ENCODE measurements around the gene PSMB7. TPM values are rescaled to one million over a fixed set of nuclear protein-coding genes. Genes with fewer than 3 reads are reported as not detected.

The PSMB7 gene
- total RNA-seq, 3 donors from 2014 or later = 157 to 206 (median 162) TPM

GRCh38 chr9:124376329-124376728, 38.9 kb downstream of the PSMB7 start:
- TF ChIP-seq POLR2A (IDR thresholded peaks at IDR 0.05) = no peak
- no peak for TF ChIP-seq POLR2AphosphoS5 (IDR thresholded peaks at IDR 0.05)
- DNase-seq (ENCODE audit: low spot score in 2 of 2) = no peak

GRCh38 chr9:124375726-124376125, 39.5 kb downstream of the PSMB7 start:
- intact Hi-C loops (cut with DNase I; ENCODE audit: low total_unique reads) = no loop called here
- no peaks in the 10 kb centered on the region for H3K4me1 ChIP-seq
- H3K36me3 ChIP-seq = no peaks in the 10 kb centered on the region
- DNase-seq (ENCODE audit: low spot score in 2 of 2) = no peak
- TF ChIP-seq POLR2AphosphoS5 (IDR thresholded peaks at IDR 0.05) (no peak), POLR2A (IDR thresholded peaks at IDR 0.05) (no peak), CTCF (IDR thresholded peaks at IDR 0.05) (no peak)
- no peak overlapping the region for H3K27ac ChIP-seq
- no peaks in the 10 kb centered on the region for H3K9me3 ChIP-seq
- H3K27me3 ChIP-seq = no peaks in the 10 kb centered on the region
- H3K4me3 ChIP-seq = no peak overlapping the region

More at GRCh38 chr9:124376329-124376728, 38.9 kb downstream of the PSMB7 start:
- intact Hi-C loops (cut with DNase I; ENCODE audit: low total_unique reads) = no loop called here
- Histone ChIP-seq H3K4me3 (no peak overlapping the region), H3K9me3 (no peaks in the 10 kb centered on the region), H3K36me3 (no peaks in the 10 kb centered on the region), H3K4me1 (no peaks in the 10 kb centered on the region), H3K27ac (no peak overlapping the region), H3K27me3 (no peaks in the 10 kb centered on the region)

GRCh38 chr9:124373851-124374250, 41.4 kb downstream of the PSMB7 start:
- TF ChIP-seq POLR2AphosphoS5 (IDR thresholded peaks at IDR 0.05) = no peak
- TF ChIP-seq CTCF (IDR thresholded peaks at IDR 0.05) = no peak
- no peak for TF ChIP-seq POLR2A (IDR thresholded peaks at IDR 0.05)
- intact Hi-C loops (cut with DNase I; ENCODE audit: low total_unique reads) = no loop called here
- Histone ChIP-seq H3K27ac (no peak overlapping the region), H3K4me1 (no peaks in the 10 kb centered on the region), H3K9me3 (no peaks in the 10 kb centered on the region), H3K4me3 (no peak overlapping the region), H3K36me3 (no peaks in the 10 kb centered on the region), H3K27me3 (no peaks in the 10 kb centered on the region)
- no peak for DNase-seq (ENCODE audit: low spot score in 2 of 2)

- Histone ChIP-seq H3K4me3 (no peak overlapping the region), H3K27ac (no peak overlapping the region), H3K36me3 (no peaks in the 10 kb centered on the region), H3K9me3 (no peaks in the 10 kb centered on the region), H3K4me1 (no peaks in the 10 kb centered on the region), H3K27me3 (no peaks in the 10 kb centered on the region)
- intact Hi-C loops (cut with DNase I; ENCODE audit: low total_unique reads) = no loop called here
- TF ChIP-seq CTCF (IDR thresholded peaks at IDR 0.05) (no peak), POLR2AphosphoS5 (IDR thresholded peaks at IDR 0.05) (no peak), POLR2A (IDR thresholded peaks at IDR 0.05) (no peak)
- no peak for DNase-seq (ENCODE audit: low spot score in 2 of 2)
Measured at GRCh38 chr9:124373386-124373785, 41.9 kb downstream of the PSMB7 start.

- TF ChIP-seq POLR2A (IDR thresholded peaks at IDR 0.05) (no peak), CTCF (IDR thresholded peaks at IDR 0.05) (no peak), POLR2AphosphoS5 (IDR thresholded peaks at IDR 0.05) (no peak)
- Histone ChIP-seq H3K27ac (no peak overlapping the region), H3K9me3 (no peaks in the 10 kb centered on the region), H3K4me3 (no peak overlapping the region), H3K27me3 (no peaks in the 10 kb centered on the region), H3K36me3 (no peaks in the 10 kb centered on the region), H3K4me1 (no peaks in the 10 kb centered on the region)
- no peak for DNase-seq (ENCODE audit: low spot score in 2 of 2)
- intact Hi-C loops (cut with DNase I; ENCODE audit: low total_unique reads) = no loop called here
Measured at GRCh38 chr9:124372038-124372437, 43.2 kb downstream of the PSMB7 start.
